Activated CD8-positive, alpha-beta memory T cell treated with anti-CD3 and anti-CD28 coated beads, Interleukin-2, amount 50 U/mL, for 1 hour (primary cell): ENCODE data around the gene CPA4.
"Not testable (repeated sequence)": the region's sequence is repeated elsewhere in the genome, so short reads cannot be mapped to it uniquely, and the experiment has no call there.

Experiments
- DNase-seq: peaks from one replicate; pipeline ENCODE4 v3.0.0-alpha.2; 2020; ENCODE audit errors: extremely low read depth

Gene CPA4, protein sequence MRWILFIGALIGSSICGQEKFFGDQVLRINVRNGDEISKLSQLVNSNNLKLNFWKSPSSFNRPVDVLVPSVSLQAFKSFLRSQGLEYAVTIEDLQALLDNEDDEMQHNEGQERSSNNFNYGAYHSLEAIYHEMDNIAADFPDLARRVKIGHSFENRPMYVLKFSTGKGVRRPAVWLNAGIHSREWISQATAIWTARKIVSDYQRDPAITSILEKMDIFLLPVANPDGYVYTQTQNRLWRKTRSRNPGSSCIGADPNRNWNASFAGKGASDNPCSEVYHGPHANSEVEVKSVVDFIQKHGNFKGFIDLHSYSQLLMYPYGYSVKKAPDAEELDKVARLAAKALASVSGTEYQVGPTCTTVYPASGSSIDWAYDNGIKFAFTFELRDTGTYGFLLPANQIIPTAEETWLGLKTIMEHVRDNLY

GRCh38 chr7:130292682-130293257 lies at the start of gene CPA4:
TSS of gene CPA4 (plus strand) at chr7:130293161. CDS start at chr7:130293181, 20 bp downstream.
- no peak for DNase-seq

DNA sequence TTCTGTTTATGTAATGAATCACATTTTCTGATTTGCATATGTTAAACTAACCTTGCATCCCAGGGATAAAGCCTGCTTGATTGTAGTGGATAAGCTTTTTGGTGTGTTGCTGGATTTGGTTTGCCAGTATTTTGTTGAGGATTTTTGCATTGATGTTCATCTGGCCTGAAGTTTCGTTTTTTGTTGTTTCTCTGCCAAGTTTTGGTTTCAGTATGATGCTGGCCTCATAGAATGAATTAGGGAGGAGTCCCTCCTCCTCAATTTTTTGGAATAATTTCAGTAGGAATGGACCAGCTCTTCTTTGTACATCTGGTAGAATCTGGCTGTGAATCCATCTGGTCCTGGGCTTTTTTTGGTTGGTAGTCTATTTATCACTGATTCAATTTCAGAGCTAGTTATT lies 49.5 kb upstream of the CPA4 start:
- not testable (repeated sequence) for DNase-seq

DNA sequence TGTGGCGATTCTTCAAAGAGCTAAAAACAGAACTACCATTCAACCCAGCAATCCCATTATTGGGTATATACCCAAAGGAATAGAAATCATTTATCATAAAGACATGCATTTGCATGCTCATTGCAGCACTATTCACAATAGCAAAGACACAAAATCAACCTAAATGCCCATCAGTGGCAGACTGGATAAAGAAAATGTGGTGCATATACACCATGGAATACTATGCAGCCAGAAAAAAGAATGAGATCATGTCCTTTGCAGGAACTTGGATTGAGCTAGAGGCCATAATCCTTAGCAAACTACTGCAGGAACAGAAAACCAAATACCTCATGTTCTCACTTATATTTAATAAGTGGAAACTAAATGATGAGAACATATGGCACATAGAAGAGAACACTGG lies 46.5 kb upstream of the CPA4 start:
- not testable (repeated sequence) for DNase-seq

DNA sequence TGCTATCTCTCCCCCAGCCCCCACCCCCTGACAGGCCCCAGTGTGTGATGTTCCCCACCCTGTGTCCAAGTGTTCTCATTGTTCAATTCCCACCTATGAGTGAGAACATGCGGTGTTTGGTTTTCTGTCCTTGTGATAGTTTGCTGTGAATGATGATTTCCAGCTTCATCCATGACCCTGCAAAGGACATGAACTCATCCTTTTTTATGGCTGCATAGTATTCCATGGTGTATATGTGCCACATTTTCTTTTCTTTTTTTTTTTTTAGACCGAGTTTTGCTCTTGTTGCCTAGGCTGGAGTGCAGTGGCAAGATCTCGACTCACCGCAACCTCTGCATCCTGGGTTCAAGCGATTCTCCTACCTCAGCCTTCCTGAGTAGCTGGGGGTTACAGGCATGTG lies 44.1 kb upstream of the CPA4 start:
- not testable (repeated sequence) for DNase-seq

GRCh38 chr7:130249626-130250025 lies 43.3 kb upstream of the CPA4 start:
- DNase-seq = not testable (repeated sequence)

DNA sequence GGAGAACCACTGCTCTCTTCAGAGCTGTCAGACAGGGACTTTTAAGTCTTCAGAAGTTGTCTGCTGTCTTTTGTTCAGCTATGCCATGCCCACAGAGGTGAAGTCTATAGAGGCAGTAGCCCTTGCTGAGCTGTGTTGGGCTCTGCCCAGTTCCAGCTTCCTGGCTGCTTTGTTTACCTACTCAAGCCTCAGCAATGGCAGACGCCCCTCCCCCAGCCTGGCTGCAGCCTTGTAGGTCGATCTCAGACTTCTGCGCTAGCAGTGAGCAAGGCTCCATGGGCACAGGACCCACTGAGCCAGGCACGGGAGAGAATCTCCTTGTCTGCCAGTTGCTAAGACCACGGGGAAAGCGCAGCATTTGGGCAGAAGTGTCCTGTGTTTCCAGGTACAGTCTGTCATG lies 38.4 kb upstream of the CPA4 start:
- DNase-seq = no peak

- DNase-seq = no peak
Observed at GRCh38 chr7:130256704-130257103, 36.3 kb upstream of the CPA4 start.

GRCh38 chr7:130258494-130259078 lies 34.4 kb upstream of the CPA4 start:
- no peak for DNase-seq

GRCh38 chr7:130262448-130262847 lies 30.5 kb upstream of the CPA4 start:
- DNase-seq = no peak

GRCh38 chr7:130263130-130263529 lies 29.8 kb upstream of the CPA4 start:
- DNase-seq = no peak

DNA sequence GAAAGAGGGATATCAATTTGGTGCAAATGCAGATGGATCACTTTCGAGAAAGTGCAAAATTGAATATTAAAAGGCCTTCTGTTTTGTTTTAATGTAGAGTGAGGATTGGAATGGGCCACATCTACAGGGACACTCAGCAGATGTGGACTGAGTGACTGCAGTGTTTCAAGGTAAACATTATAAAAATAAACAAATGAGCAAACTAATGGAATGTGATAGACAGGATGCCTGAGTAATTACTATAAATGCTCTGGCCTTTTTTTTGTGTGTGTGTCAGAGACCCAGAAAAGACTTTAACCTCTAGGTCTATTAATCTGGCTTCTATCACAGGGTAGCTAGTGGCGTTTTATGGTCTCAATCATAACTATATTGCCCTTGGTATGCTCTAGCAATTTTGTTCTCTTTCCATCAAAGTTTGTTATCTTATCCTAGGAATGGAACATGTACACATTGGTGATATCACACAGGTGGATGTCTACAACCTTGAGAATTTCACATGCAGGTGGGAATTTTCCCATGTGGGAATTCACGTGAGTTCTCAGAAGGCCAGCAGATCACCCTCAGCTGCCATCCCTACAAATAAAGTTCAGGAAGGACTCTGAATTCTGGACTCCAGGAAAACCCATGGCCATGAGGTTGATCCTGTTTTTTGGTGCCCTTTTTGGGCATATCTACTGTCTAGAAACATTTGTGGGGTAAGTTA lies 26.6 kb upstream of the CPA4 start, which contains the start of gene CPA2:
Gene CPA2 (plus strand): TSS at position 606 of the 703 bp plus-strand sequence. CDS start 19 bp downstream, at position 625.
- no peak for DNase-seq

DNA sequence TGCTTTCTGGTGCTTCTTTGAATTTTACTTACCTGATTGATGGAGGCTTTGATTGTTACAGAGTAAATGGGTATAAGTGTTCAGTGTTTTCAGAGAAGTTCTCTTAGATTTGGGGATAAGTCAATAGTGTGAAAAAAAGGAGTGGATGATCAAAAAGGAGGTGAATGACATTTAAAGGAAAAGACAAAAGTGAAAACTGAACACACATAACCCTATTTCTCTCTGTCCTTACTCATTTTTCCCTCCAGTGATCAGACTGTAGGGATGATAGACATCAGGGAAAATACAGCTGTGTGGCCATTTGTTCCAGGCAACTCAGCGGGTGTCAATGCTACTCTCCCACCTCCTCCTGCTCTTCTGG lies 26.0 kb upstream of the CPA4 start:
- DNase-seq = no peak

- no peak for DNase-seq
Observed at GRCh38 chr7:130268463-130269317, 24.3 kb upstream of the CPA4 start.

GRCh38 chr7:130269318-130269694 lies 23.7 kb upstream of the CPA4 start:
- DNase-seq = no peak

DNA sequence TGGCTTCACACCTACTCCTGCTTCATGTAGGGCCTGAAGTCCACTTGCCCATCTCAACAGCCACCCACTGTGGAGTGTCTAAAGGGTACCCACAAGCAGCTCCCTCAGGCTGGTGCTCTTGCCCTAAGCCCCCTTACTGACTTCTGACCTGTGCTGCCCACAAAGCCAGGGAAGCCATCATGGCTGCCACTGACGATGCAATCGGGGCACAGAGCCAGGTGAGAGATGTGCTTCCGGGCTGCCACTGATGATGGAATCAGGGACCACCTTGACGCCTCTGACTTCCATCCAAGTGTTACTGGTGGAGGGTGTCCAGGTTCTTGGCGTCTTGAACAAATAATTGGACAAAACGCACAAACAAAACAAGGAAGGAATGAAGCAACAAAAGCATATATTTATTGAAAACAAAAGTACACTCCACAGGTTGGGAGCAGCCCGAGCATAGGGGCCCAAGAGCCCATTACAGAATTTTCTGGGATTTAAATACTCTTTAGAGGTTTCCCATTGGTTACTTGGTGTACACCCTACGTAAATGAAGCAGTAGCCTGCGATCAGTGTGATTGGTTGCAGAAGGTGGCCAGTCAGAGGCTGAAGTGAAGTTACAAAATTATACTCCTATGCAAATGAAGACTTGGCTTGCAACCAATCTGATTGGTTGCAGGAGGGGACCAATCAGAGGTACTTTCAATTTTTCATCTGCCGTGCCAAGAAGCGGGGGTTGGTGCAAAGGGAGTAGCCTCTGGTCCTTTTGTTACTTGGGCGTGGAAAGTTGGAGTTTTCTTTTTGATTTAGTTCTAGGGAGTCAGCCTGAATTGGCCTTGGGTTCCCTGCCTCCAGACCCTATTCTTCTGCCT lies 21.8 kb upstream of the CPA4 start:
- DNase-seq = no peak

DNA sequence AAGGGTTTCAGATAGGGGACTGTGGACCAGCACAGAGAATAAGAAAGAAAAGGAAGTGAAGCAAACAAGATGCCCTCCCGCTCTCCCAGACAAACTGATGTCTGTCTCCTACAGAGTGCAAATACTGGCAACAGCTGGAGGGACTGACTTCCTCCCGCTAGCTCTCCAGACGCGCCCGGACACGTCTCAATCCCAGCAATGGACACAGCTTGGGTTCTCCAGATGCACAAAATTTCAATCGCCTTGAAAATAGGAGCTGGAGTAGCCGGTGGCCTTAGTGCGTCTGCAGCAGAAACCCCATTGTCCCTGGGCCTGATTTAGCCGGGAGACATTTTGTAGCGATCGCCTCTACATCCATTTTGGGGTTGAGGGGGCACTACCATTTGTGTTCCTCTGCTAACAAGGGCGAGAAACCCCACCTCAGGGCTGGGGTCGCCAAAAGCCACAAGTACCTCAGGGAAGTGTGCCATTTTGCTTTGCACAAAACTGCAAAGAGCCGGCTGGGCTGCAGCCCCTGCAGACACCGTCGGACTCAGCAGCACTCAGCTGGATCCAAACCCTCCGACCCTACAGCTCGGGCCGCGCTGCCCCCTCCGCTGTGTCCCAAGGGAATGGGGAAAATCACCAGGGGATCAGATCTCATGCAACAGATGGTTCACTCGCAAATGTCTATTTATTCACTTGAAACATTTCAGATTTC lies 20.4 kb upstream of the CPA4 start:
- DNase-seq = no peak

- DNase-seq = no peak
Observed at GRCh38 chr7:130273081-130273932, 19.7 kb upstream of the CPA4 start.

DNA sequence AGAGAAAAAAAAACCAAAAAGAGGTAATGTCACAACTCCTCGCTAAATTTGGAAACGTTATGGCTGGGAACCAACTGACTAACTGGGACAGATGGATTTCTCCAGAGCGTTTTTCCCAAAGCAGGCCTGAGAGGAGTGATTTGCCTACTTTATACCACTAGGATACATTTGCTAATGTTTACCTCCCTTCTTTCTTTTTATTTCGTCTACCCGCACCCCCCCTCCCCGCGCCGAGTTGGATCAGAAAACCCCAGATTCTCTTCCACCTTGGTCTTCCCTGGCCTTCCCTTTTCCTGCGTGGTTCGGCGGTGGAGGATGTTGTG lies 19.1 kb upstream of the CPA4 start:
- no peak for DNase-seq

DNA sequence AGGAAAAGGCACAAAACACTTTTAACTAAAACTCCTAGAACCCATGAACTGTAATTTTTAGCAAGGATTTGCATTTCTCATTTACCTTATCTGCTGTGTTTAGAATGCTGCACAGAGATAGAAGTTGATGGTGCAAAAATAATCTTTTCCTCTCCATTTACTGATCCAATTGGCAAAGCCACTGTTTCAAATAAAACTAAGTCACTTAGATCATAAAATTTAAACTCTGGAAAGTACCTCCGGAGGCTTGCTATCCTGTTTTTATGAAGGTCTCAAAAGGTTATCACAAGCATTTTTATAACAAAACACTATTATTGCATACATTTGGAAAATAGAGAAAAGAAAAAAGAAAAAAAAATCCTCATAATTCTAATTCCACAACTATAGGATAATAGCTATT lies 18.7 kb upstream of the CPA4 start:
- DNase-seq = no peak
